H1 (cell line): ENCODE results near the gene ARTN. TPM values are rescaled to one million over a fixed set of nuclear protein-coding genes. Genes with fewer than 3 reads are reported as not detected.
A peak's percentile ranks its signal among the peaks of the same experiment; 100 is the strongest.

Experiments used
- CEBPB ChIP-seq: IDR thresholded peaks from 2 replicates; pipeline ENCODE4 v1.6.1; 2012; ENCODE audit warnings: low read depth, low read length
- JUN ChIP-seq: IDR thresholded peaks from 2 replicates; pipeline ENCODE4 v1.6.1; 2011; ENCODE audit warnings: low read depth, mild to moderate bottlenecking, improper control_type of control experiment, low read length
- KDM1A ChIP-seq: fragments of 200-600, 300-600 bp; sonication (generic); IDR thresholded peaks from 2 replicates; pipeline ENCODE4 v1.7.1; 2016; ENCODE audit warnings: mild to moderate bottlenecking, low read length, borderline replicate concordance
- TEAD4 ChIP-seq: IDR thresholded peaks from 2 replicates; pipeline ENCODE4 v1.6.1; 2012; ENCODE audit warnings: low read depth, low read length, inconsistent platforms, mixed read lengths
- polyA plus RNA-seq, 7 experiments: library from polyadenylated mRNA; depleted of rRNA in 3 of 7; stranded (reverse) in 5 of 7; unstranded in 2 of 7; fragments of >200 nt in 5 of 7; fragments of 200-250 nt in 2 of 7; gene quantifications; 1 replicate in 5 of 7; 2 replicates in 1 of 7; 4 replicates in 1 of 7; pipeline versions ENCODE4 v1.2.1 to v1.2.3, GENCODE V29; 2011 to 2013; ENCODE audit warnings: missing spikeins in 2 of 7, mixed read lengths in 2 of 7
- total RNA-seq: library from RNA; stranded (reverse); fragmentation: NEBNext Ultra II Directional; extraction: Animal tissue kit (Norgen Biotek cat#: 25700); gene quantifications from 2 replicates; pipeline ENCODE4 v1.2.1, GENCODE V29; 2021
- TF ChIP-seq, protein P1 (sequence below), 3 experiments: IDR thresholded peaks; 1 replicate in 2 of 3; 2 replicates in 1 of 3; pipeline versions ENCODE4 v1.5.1 to v1.6.1; 2011; ENCODE audit warnings: low read length in 3 of 3, mild to moderate bottlenecking in 3 of 3, inconsistent platforms in 2 of 3, low read depth in 1 of 3, moderate library complexity in 1 of 3; ENCODE audit not compliant: insufficient read depth in 1 of 3; ENCODE audit errors: control extremely low read depth in 1 of 3
- TF ChIP-seq, protein P2 (sequence below): IDR thresholded peaks from 2 replicates; pipeline ENCODE4 v1.6.1; 2011; ENCODE audit warnings: low read length, improper control_type of control experiment

ARTN gene
- total and polyA plus RNA-seq, 2 of the 8 experiments (the other 6 are each of a cell fraction or from before 2014, with no cell fraction given), result 13.5 to 22.7 TPM

DNA sequence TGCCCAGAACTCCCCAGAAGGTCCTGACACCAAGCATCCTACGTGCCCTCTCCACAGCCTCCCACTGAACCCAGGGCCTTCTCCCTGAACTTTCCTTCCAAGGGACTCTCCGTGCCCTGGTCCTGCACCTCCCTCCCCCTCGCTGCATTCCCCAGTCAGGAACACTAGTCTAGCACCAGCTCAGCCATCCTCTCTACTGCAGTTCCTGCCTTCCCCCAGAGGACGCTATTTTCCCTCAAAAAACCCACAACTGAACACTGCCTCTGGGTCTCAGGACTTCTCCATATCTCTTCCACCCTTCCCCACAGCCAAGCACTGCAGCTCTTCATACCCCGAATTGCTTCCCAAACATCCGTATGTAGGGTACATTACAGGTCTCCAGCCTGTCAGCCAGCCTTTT lies 12.6 kb upstream of the ARTN start (continued):
- TF ChIP-seq, protein P1, sequence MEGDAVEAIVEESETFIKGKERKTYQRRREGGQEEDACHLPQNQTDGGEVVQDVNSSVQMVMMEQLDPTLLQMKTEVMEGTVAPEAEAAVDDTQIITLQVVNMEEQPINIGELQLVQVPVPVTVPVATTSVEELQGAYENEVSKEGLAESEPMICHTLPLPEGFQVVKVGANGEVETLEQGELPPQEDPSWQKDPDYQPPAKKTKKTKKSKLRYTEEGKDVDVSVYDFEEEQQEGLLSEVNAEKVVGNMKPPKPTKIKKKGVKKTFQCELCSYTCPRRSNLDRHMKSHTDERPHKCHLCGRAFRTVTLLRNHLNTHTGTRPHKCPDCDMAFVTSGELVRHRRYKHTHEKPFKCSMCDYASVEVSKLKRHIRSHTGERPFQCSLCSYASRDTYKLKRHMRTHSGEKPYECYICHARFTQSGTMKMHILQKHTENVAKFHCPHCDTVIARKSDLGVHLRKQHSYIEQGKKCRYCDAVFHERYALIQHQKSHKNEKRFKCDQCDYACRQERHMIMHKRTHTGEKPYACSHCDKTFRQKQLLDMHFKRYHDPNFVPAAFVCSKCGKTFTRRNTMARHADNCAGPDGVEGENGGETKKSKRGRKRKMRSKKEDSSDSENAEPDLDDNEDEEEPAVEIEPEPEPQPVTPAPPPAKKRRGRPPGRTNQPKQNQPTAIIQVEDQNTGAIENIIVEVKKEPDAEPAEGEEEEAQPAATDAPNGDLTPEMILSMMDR (IDR thresholded peaks at IDR 0.05; ENCODE audit: control extremely low read depth in 1 of 3, insufficient read depth in 1 of 3, low read depth in 1 of 3, low read length in 3 of 3), result peak in 2 of 3 experiments; percentile 15 to 42; a peak in 2 of 4 replicates
- TF ChIP-seq CEBPB, result no peak
- TF ChIP-seq, protein P2, sequence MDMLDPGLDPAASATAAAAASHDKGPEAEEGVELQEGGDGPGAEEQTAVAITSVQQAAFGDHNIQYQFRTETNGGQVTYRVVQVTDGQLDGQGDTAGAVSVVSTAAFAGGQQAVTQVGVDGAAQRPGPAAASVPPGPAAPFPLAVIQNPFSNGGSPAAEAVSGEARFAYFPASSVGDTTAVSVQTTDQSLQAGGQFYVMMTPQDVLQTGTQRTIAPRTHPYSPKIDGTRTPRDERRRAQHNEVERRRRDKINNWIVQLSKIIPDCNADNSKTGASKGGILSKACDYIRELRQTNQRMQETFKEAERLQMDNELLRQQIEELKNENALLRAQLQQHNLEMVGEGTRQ, result no peak
- no peak for TF ChIP-seq KDM1A
- 0 out of 2 replicates have a peak, but pooled peaks have one; percentile 16 for TF ChIP-seq TEAD4
- TF ChIP-seq JUN, result no peak
